WERI-Rb-1 (cell line): ENCODE results near the gene ZRSR2.

Source experiments
- DNase-seq: peaks from one replicate; pipeline ENCODE4 v3.0.0-alpha.2; 2020
- H3K27ac ChIP-seq: fragments of 250-450 bp; sonication (Bioruptor Pico); 2 replicates; pipeline ENCODE4 v1.5.1; 2020; ENCODE audit warnings: mild to moderate bottlenecking, moderate library complexity
- H3K27me3 ChIP-seq: fragments of 250-450 bp; sonication (Bioruptor Pico); 2 replicates; pipeline ENCODE4 v1.5.1; 2021; ENCODE audit warnings: mild to moderate bottlenecking, low read depth, moderate library complexity; ENCODE audit not compliant: insufficient read depth, severe bottlenecking
- H3K36me3 ChIP-seq: fragments of 250-450 bp; sonication (Bioruptor Pico); 2 replicates; pipeline ENCODE4 v1.5.1; 2020; ENCODE audit warnings: mild to moderate bottlenecking, moderate library complexity
- H3K4me3 ChIP-seq: 2 replicates; pipeline ENCODE4 v1.5.1; 2011; ENCODE audit warnings: low read depth, mild to moderate bottlenecking, control low read depth, low read length
- H3K9me3 ChIP-seq: fragments of 250-450 bp; sonication (Bioruptor Pico); 2 replicates; pipeline ENCODE4 v1.5.1; 2021; ENCODE audit warnings: mild to moderate bottlenecking, moderate library complexity; ENCODE audit not compliant: severe bottlenecking
- CTCF ChIP-seq: IDR thresholded peaks from 2 replicates; pipeline ENCODE4 v1.5.1; 2011; ENCODE audit warnings: low read depth, mild to moderate bottlenecking, control low read depth, inconsistent platforms, low read length

ZRSR2 gene

GRCh38 chrX:15864629-15865028, 74.3 kb downstream of the ZRSR2 start:
- DNase-seq = no peak
- H3K36me3 ChIP-seq = no peaks in the 10 kb centered on the region
- H3K27me3 ChIP-seq = peaks cover 26% of the 10 kb centered on the region
- H3K9me3 ChIP-seq = no peaks in the 10 kb centered on the region
- TF ChIP-seq CTCF = no peak
- no peak overlapping the region for H3K27ac ChIP-seq
- H3K4me3 ChIP-seq = no peak overlapping the region

GRCh38 chrX:15866147-15866546, 75.9 kb downstream of the ZRSR2 start:
- Histone ChIP-seq H3K36me3 (no peaks in the 10 kb centered on the region), H3K27ac (no peak overlapping the region), H3K4me3 (no peak overlapping the region), H3K9me3 (no peaks in the 10 kb centered on the region), H3K27me3 (peaks cover 33% of the 10 kb centered on the region)
- DNase-seq = no peak
- TF ChIP-seq CTCF = no peak

GRCh38 chrX:15869695-15870094, 79.4 kb downstream of the ZRSR2 start:
- Histone ChIP-seq H3K9me3 (no peaks in the 10 kb centered on the region), H3K36me3 (no peaks in the 10 kb centered on the region), H3K27ac (no peak overlapping the region), H3K4me3 (no peak overlapping the region), H3K27me3 (peaks cover 46% of the 10 kb centered on the region)
- TF ChIP-seq CTCF = no peak
- DNase-seq = no peak

DNA sequence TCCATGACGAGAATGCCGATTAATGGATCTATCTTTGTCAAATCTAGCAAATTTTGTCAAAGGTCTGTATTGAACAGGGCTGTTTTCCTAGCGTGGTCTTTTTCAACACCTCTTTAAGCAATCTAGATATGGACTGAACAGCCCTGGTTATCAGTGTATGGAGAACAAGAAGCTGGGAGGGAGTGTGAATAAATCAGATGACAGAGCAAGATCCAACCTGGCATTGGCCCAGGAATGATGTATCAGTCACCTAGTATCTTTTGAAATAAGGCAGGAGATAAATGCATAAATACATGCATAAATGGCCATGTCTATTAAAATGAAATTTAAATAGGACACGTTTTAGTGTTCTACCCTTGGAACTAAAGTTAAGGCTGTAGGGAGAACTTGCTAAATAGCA, 80.0 kb downstream of the ZRSR2 start:
- no peaks in the 10 kb centered on the region for H3K36me3 ChIP-seq
- H3K9me3 ChIP-seq = no peaks in the 10 kb centered on the region
- H3K27me3 ChIP-seq = peaks cover 48% of the 10 kb centered on the region
- no peak for DNase-seq
- no peak for TF ChIP-seq CTCF
- no peak overlapping the region for H3K4me3 ChIP-seq
- H3K27ac ChIP-seq = no peak overlapping the region
